Gastroesophageal sphincter (tissue), 4 donors: ENCODE results near the gene STX4. TPM values are rescaled to one million over a fixed set of nuclear protein-coding genes. Genes with fewer than 3 reads are reported as not detected.

Experiments used
- ATAC-seq: fragments of 150-250 bp; one replicate; pipeline ENCODE4 v1.9.1; 2016; ENCODE audit warnings: mild to moderate bottlenecking, moderate library complexity
- H3K27ac ChIP-seq, 4 donors: fragments of 200-600 bp; sonication (generic) in 3 of 4; 1 replicate in 3 of 4; 2 replicates in 1 of 4; pipeline ENCODE4 v1.5.1; 2016 to 2019
- H3K27me3 ChIP-seq: fragments of 200-600 bp; sonication (generic); one replicate; pipeline ENCODE4 v1.5.1; 2019
- H3K36me3 ChIP-seq, 2 donors: fragments of 200-600 bp; sonication (generic); one replicate each; pipeline ENCODE4 v1.5.1; 2019; ENCODE audit warnings: control low read depth in 1 of 2
- H3K4me1 ChIP-seq, 3 donors: fragments of 200-600 bp; sonication (generic); 1 replicate in 2 of 3; 2 replicates in 1 of 3; pipeline ENCODE4 v1.5.1; 2016 to 2019; ENCODE audit warnings: control low read depth in 2 of 3
- H3K4me3 ChIP-seq, 2 donors: fragments of 200-600 bp; sonication (generic); one replicate each; pipeline ENCODE4 v1.5.1; 2019; ENCODE audit warnings: mild to moderate bottlenecking in 1 of 2, moderate library complexity in 1 of 2
- H3K9me3 ChIP-seq, 3 donors: fragments of 200-600 bp; sonication (generic); one replicate each; pipeline ENCODE4 v1.5.1; 2017 to 2019; ENCODE audit warnings: control low read depth in 2 of 3
- CTCF ChIP-seq, 4 experiments: fragments of 200-600 bp in 2 of 4; fragments of 450-650 bp in 2 of 4; sonication (generic) in 1 of 4; IDR thresholded peaks; one replicate each; pipeline ENCODE4 v1.5.1; 2017 to 2019; ENCODE audit warnings: antibody characterized with exemption in 4 of 4, mild to moderate bottlenecking in 2 of 4, moderate library complexity in 2 of 4
- EP300 ChIP-seq: sonication (generic); formaldehyde crosslinking; IDR thresholded peaks from one replicate; pipeline ENCODE4 v1.6.1; 2017; ENCODE audit warnings: antibody characterized with exemption, mild to moderate bottlenecking
- POLR2A ChIP-seq, 2 donors: fragments of 450-650 bp; IDR thresholded peaks; one replicate each; pipeline ENCODE4 v1.6.1; 2017; ENCODE audit warnings: antibody characterized with exemption in 2 of 2, mild to moderate bottlenecking in 2 of 2, moderate library complexity in 1 of 2
- POLR2AphosphoS5 ChIP-seq: sonication (generic); formaldehyde crosslinking; IDR thresholded peaks from one replicate; pipeline ENCODE4 v1.6.1; 2017; ENCODE audit warnings: antibody characterized with exemption
- WGBS, 2 donors: methylation state at CpG; one replicate each; pipeline ENCODE4 v1.1.5; 2018; ENCODE audit warnings: low coverage in 1 of 2; 5-methylcytosine and 5-hydroxymethylcytosine counted together
- total RNA-seq, 4 donors: library from RNA; depleted of rRNA; stranded (reverse); fragments of >200 nt; gene quantifications; one replicate each; pipeline ENCODE4 v1.1.0, GENCODE V29; 2016

STX4 gene
- total RNA-seq, 4 donors from 2014 or later, result 32.2 to 40.6 (median 37.2) TPM

- Histone ChIP-seq H3K27me3 (peaks cover 26% of the 10 kb centered on the region), H3K9me3 (no peaks in the 10 kb centered on the region), H3K36me3 (no peaks in the 10 kb centered on the region), H3K27ac (no peak overlapping the region), H3K4me3 (no peak overlapping the region), H3K4me1 (no peaks in the 10 kb centered on the region)
- WGBS, 2 donors, result 87 to 90% methylated on average over 6 of the region's 6 CpGs
- ATAC-seq, result no peak
- no peak for TF ChIP-seq EP300
- TF ChIP-seq POLR2A (IDR thresholded peaks at IDR 0.05), result no peak
- TF ChIP-seq POLR2AphosphoS5, result no peak
- TF ChIP-seq CTCF (IDR thresholded peaks at IDR 0.05), result no peak
Measured at GRCh38 chr16:31003744-31004143, 29.6 kb upstream of the STX4 start.

- no peaks in the 10 kb centered on the region for H3K4me1 ChIP-seq
- peaks cover 35% of the 10 kb centered on the region for H3K27me3 ChIP-seq
- H3K27ac ChIP-seq, result no peak overlapping the region
- H3K4me3 ChIP-seq, result no peak overlapping the region
- WGBS, 2 donors, result 100% methylated on average over 1 of the region's 2 CpGs; no CpG with 5 or more reads in 1 of the 2 donors
- no peak for ATAC-seq
- TF ChIP-seq EP300, result no peak
- no peak for TF ChIP-seq POLR2AphosphoS5
- no peak for TF ChIP-seq POLR2A (IDR thresholded peaks at IDR 0.05)
- TF ChIP-seq CTCF (IDR thresholded peaks at IDR 0.05), result no peak
- H3K36me3 ChIP-seq, result no peaks in the 10 kb centered on the region
- no peaks in the 10 kb centered on the region for H3K9me3 ChIP-seq
Measured at GRCh38 chr16:31004658-31005057, 28.7 kb upstream of the STX4 start.

- TF ChIP-seq POLR2A (IDR thresholded peaks at IDR 0.05), result no peak
- TF ChIP-seq CTCF (IDR thresholded peaks at IDR 0.05), result no peak
- TF ChIP-seq POLR2AphosphoS5, result no peak
- no peak for TF ChIP-seq EP300
- Histone ChIP-seq H3K4me1 (peaks cover 0 to 1% (median 0%) of the 10 kb centered on the region in 3 donors), H3K4me3 (no peak overlapping the region), H3K9me3 (no peaks in the 10 kb centered on the region), H3K27ac (no peak overlapping the region), H3K36me3 (no peaks in the 10 kb centered on the region), H3K27me3 (peaks cover 44% of the 10 kb centered on the region)
- ATAC-seq, result no peak
- WGBS, 2 donors, result 72 to 81% methylated on average over 5 to 8 of the region's 16 CpGs
Measured at GRCh38 chr16:31005350-31006085, 27.8 kb upstream of the STX4 start.

GRCh38 chr16:31006086-31006385, 27.3 kb upstream of the STX4 start:
- H3K4me3 ChIP-seq, result no peak overlapping the region
- no peak for ATAC-seq
- no peak overlapping the region for H3K27ac ChIP-seq
- TF ChIP-seq EP300 (no peak), CTCF (IDR thresholded peaks at IDR 0.05) (no peak), POLR2AphosphoS5 (no peak), POLR2A (IDR thresholded peaks at IDR 0.05) (no peak)
- H3K36me3 ChIP-seq, result no peaks in the 10 kb centered on the region
- H3K27me3 ChIP-seq, result peaks cover 49% of the 10 kb centered on the region
- peaks cover 0 to 7% (median 0%) of the 10 kb centered on the region in 3 donors for H3K4me1 ChIP-seq
- WGBS, 2 donors, result 62% methylated on average over 7 of the region's 7 CpGs; no CpG with 5 or more reads in 1 of the 2 donors
- no peaks in the 10 kb centered on the region for H3K9me3 ChIP-seq

- ATAC-seq, result no peak
- Histone ChIP-seq H3K27ac (no peak overlapping the region), H3K36me3 (no peaks in the 10 kb centered on the region), H3K9me3 (no peaks in the 10 kb centered on the region), H3K27me3 (peaks cover 55% of the 10 kb centered on the region), H3K4me3 (no peak overlapping the region), H3K4me1 (peaks cover 0 to 8% (median 0%) of the 10 kb centered on the region in 3 donors)
- 93 to 97% methylated on average over 7 to 8 of the region's 8 CpGs for WGBS, 2 donors
- no peak for TF ChIP-seq EP300
- no peak for TF ChIP-seq POLR2AphosphoS5
- TF ChIP-seq CTCF (IDR thresholded peaks at IDR 0.05), result no peak
- no peak for TF ChIP-seq POLR2A (IDR thresholded peaks at IDR 0.05)
Measured at GRCh38 chr16:31006589-31006988, 26.8 kb upstream of the STX4 start.
